ENCODE data around the gene SETD5.

DNA sequence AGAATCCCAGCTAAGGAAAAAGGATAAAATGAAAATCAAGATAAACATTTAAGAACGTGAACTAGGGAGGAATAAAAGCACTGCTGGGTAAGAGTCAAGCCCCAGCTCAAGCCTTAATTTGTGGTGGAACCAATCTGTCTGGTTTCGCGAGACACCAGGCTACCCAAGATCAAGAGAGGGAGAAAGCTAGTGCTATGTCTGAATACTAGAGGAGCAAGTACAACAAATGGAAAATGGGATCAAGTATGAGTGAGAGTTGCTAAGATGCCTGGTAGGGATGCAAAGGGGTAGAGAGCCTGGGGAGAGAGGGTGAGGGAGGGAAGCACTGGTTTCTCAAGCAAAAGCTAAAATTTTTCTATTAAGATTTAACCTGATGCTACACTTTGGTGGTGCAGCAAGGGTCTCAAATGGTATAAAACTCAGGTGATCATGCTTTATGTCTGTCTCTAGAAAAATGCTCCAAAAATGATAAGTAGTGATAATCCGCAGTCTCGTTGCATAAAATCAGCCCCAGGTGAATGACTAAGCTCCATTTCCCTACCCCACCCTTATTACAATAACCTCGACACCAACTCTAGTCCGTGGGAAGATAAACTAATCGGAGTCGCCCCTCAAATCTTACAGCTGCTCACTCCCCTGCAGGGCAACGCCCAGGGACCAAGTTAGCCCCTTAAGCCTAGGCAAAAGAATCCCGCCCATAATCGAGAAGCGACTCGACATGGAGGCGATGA, 1.7 kb upstream of the SETD5 start:
- TF ChIP-seq, protein P1, sequence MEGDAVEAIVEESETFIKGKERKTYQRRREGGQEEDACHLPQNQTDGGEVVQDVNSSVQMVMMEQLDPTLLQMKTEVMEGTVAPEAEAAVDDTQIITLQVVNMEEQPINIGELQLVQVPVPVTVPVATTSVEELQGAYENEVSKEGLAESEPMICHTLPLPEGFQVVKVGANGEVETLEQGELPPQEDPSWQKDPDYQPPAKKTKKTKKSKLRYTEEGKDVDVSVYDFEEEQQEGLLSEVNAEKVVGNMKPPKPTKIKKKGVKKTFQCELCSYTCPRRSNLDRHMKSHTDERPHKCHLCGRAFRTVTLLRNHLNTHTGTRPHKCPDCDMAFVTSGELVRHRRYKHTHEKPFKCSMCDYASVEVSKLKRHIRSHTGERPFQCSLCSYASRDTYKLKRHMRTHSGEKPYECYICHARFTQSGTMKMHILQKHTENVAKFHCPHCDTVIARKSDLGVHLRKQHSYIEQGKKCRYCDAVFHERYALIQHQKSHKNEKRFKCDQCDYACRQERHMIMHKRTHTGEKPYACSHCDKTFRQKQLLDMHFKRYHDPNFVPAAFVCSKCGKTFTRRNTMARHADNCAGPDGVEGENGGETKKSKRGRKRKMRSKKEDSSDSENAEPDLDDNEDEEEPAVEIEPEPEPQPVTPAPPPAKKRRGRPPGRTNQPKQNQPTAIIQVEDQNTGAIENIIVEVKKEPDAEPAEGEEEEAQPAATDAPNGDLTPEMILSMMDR (conservative IDR thresholded peaks at IDR 0.05): no peak
- TF ChIP-seq ZFX (IDR thresholded peaks at IDR 0.05): no peak
